NK-92 treated with Interleukin-12 subunit alpha and Interleukin-12 subunit beta, amount 100 ng/mL, for 24 hours (cell line): Measurements from ENCODE around the gene PACRG.
"Not testable (repeated sequence)": the region's sequence is repeated elsewhere in the genome, so short reads cannot be mapped to it uniquely, and the experiment has no call there.

ENCODE experiments used
- DNase-seq: peaks from one replicate; lab custom pipeline; 2025; lab: John Stamatoyannopoulos, UW

The PACRG gene

GRCh38 chr6:162941128-162941527 lies 213.4 kb downstream of the PACRG start:
- no peak for DNase-seq

DNA sequence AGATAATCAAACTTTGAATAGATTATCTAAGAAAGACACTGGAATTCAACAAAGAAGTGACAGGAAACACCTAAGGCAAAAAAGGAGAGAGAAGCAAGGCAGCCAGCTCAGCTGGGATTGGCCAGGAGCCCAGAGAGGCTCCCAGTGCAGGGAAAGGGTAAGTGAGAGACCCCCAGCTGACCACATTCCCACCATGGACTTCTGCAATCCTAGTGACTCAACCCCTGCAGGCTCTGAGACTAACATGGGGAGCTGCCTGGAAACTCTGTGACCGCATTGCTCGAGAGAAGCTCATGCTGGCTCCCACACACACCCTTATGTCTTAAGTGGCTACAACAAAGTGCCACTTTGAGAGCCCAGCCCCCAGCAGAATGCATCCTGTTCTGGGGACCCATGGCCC lies 215.1 kb downstream of the PACRG start:
- DNase-seq = no peak

DNA sequence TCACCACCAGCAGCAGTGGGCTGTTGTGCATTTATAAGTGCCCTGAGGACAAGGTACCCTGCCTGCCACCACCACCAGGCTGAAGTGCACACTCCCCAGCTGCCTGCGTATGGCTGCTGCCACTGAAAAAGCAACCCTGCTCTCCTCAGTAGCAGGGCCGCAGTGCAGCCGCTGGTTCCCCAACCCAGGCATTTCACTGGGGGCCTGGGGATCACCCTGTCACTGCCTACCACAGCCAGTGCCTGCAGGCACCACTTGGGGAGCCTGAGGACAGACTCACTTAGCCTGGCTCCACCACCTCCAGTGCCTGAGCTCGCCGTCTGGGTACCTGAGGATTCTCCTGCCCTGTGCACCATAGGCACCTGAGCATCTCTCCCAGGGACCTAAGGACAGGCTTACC lies 215.6 kb downstream of the PACRG start:
- DNase-seq = no peak

- DNase-seq = no peak
These were observed 223.5 kb downstream of the PACRG start for GRCh38 chr6:162951164-162951743.

- no peak for DNase-seq
These were observed 224.6 kb downstream of the PACRG start for GRCh38 chr6:162952423-162952822.

GRCh38 chr6:162957062-162957461 lies 229.3 kb downstream of the PACRG start:
- no peak for DNase-seq

DNA sequence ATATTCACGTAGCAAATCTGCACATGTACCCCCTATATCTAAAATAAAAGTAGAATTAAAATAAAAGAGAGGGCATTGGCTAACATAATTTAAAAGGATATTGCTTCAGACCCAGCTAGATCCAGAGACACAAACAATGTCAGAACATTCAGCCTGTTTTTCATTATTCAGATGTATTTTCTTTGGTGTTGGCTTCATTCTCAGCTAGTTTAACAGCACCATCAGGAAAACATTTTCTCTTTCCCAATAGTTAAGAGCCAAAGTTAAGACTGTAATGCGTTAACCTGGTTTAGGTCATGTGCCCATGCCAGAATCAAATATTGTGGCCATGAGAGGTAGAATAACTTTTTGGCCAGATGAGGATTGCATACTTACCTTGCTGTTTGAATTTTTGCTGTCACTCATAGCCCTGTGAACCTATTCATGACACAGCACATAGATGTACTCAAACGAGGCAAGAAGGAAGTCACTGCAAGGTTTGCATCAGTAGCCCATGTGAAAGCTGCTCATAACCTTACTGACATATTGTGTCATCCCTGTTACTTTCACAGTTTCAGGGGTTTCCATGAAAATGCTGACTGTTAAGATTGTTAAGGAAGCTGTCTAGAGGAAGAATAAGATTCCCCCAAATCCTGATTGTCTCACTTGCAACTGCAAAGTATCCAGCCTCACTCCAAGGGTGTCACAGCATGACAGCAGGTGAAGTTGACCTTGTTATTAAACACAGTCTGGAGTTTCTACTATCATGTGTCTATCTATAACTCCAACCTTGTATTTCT lies 233.1 kb downstream of the PACRG start:
- no peak for DNase-seq

DNA sequence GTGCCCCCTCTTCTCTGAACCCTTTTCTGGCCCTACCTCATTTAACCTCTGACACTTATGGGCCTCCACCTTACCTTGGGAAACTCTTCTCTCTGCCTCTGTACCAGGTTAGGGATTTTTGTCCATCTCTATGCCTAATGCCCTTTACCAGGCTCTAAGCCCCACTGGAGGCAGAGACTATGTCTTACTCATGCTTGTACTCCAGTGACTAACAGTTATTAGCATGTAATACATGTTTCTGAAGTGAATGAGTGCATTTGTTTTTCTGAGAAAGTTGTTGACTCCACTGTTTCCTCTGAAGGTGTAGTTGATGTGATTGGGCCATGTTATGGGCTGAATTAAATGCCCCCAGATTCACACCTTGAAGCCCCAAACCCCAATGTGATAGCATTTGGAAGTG lies 234.3 kb downstream of the PACRG start:
- DNase-seq = no peak

GRCh38 chr6:162963861-162964260 lies 236.1 kb downstream of the PACRG start:
- DNase-seq = no peak

GRCh38 chr6:162964488-162965140 lies 236.8 kb downstream of the PACRG start:
- no peak for DNase-seq

GRCh38 chr6:162965366-162965765 lies 237.6 kb downstream of the PACRG start:
- DNase-seq = no peak

- no peak for DNase-seq
These were observed 242.5 kb downstream of the PACRG start for GRCh38 chr6:162970246-162970645.

DNA sequence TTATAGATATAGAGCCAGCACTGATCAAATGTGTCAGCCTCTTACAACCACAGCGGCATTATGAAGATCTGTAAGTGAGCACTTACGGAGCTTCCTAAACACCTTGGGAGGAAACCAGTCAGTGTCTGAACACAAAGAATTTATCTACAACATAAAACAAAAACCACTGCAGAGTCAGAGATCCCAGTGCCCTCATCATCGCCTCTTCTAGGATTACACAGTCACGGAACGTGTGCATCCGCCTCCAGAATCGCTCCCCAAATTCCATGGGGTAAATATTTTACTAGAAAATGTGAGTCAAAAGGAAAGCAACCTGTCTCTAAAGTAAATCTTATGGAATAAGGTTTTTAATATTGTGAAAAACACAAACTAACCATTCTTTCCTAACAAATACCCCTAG lies 243.6 kb downstream of the PACRG start:
- DNase-seq = no peak

GRCh38 chr6:162973151-162973872 lies 245.5 kb downstream of the PACRG start:
- DNase-seq = no peak

GRCh38 chr6:162973980-162974379 lies 246.2 kb downstream of the PACRG start:
- no peak for DNase-seq

GRCh38 chr6:162974685-162975084 lies 246.9 kb downstream of the PACRG start:
- DNase-seq = no peak

DNA sequence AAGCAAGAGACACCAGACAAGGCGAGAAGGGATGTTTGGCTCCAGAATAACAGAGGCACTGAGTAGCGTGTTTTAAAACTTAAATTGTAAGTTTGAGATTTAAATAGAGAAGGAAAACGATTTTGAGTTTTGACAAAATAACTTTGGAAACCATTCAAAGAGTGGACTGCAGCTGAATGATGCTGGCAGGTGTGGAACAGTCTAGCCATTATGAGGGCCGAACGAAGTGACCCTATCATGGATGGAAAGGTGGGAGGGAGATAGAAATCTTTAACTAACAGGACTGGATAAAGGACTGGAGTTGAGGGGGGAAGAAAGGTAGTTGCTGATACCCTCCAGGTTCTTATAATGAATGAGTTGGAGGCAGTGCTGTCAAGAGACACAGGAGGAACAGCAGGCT lies 248.4 kb downstream of the PACRG start:
- no peak for DNase-seq

GRCh38 chr6:162983234-162983633 lies 255.5 kb downstream of the PACRG start:
- DNase-seq = not testable (repeated sequence)

DNA sequence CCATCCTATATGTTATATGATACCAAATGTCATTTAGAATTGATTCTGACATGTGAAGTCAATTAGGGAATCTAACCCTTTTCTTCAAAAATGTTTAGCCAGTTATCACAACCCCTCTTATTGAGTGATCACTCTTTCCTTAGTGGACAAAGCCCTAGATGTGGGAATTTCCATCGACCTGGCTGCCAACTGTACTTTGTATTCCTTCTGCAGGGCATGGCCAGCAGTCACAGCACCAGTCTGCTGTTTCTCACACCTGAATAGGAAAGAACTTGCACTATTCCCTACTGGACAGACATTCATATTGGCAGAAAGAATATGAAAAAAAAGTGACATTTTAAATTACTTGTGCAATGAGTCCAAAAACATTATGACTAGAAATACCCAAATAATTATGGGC lies 271.0 kb downstream of the PACRG start:
- DNase-seq = no peak

DNA sequence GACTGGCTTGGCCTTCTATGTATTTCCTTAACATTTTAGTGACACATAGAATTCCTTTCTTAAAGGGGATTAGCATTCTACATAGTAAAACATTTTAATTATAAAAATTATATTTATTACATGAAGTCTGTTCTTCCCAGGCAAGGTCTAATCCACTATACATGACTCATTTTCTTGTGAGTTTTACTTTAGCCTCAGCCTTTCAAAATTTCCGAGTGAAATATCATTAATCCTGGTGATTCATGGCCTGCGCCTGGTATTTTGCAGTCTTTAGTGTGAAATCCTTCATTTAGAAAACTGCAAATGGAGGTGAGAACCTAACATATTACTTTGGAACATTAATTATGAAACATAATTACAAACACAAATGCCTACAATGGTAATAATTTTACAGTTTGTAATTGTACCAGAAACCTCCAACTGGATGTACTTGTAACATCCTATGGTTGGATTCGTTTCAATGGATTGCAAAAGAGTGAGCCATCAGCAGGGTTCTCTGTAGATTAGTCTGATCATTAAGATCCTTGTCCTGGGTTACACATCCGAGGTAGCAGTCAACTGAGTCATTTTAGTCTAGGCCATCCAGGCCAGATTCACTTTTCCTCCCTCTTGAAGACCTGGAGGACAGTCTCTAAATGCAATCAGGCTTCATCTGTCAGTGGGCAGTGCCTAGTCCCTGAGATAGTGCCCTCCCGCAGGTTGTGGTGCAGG lies 272.0 kb downstream of the PACRG start:
- DNase-seq = no peak

DNA sequence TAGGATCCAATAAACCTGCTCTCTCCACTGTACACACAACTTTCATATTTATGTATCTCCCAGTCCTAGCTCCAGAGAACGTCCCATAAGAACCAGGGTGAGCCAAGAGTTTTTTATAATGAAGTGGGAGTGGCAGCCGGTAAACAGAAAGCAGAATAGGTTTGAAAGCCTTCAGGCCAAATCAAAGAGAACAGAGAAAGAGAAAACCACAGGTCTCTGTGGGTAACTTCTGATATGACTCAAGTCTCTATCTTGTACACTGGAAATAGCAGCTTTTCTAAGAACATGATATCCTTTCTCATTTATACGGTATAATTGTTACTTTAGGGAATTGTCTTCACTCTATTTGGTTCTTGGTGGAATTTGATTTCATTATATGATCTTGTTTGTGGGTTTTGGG lies 273.6 kb downstream of the PACRG start:
- no peak for DNase-seq

DNA sequence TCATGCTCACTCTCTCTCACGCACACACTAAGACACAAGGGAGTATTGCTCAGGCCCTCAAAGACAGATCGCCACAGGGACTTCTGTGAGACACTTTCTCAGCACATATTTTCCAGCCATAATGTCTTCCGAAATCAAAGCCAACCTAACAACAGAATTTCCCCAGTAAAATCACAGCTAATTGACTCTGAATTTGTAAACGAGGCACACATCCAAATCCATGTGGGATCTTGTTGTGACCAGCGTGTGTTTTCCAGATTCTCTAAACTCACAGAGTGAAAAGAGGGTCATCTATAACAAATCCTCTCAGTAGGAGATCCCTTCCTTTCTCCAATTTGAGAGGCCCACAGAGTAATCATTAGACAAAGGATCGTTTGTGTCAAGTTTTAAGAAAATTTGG lies 280.4 kb downstream of the PACRG start:
- DNase-seq = no peak
